HG03342 (cell line): ENCODE results near the gene FLRT2.

Experiments used
- ATAC-seq: cut with Tn5 transposase; IDR thresholded peaks from one replicate; pipeline ENCODE4 v1.9.1; 2021; ENCODE audit warnings: mild to moderate bottlenecking, moderate library complexity; ENCODE audit not compliant: unreplicated experiment

The FLRT2 gene

DNA sequence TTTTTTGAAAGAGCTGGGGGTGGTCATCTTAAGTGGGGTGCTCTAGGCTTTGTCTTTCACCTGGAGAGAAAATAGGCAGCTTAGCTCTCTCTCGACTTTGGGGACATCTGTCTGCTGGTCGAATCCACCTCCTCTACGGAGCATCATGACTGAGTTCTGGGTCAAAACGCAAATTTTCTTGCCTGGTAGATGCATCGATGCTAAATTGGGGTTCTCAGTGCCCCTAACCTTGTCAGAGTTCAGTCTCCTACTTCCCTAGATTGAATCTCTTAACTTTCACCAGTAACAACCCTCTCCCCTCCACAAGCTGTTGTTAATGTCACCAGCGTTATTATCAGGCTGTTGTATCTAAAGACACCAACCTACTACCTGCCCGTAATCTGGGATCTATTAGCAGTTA is 682 bp downstream of the FLRT2 start:
- ATAC-seq: no peak

DNA sequence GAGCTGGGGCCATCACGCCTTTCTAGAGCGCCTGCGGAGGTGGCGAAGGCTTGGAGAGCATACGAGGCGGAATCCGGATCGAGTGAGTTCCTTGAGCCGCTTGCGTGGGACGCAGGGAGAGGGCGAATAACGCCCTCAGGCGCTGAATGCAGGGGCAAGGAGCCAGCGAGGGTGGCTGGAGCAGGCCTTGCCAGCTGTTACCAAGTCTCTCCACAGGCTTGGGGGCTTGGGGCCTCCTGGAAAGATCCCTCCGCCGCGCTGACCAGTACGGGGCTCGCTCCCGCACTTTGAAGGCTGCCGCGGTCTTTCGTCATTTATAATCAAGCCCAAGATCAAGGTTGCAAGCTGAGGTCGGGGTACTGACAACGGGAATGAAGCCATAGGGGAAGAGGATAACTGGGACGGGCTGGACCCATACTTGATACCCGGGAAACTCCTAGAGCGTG is 1.2 kb downstream of the FLRT2 start:
- ATAC-seq: no peak

- no peak for ATAC-seq
Observed at GRCh38 chr14:85531587-85532373, 1.8 kb downstream of the FLRT2 start.

DNA sequence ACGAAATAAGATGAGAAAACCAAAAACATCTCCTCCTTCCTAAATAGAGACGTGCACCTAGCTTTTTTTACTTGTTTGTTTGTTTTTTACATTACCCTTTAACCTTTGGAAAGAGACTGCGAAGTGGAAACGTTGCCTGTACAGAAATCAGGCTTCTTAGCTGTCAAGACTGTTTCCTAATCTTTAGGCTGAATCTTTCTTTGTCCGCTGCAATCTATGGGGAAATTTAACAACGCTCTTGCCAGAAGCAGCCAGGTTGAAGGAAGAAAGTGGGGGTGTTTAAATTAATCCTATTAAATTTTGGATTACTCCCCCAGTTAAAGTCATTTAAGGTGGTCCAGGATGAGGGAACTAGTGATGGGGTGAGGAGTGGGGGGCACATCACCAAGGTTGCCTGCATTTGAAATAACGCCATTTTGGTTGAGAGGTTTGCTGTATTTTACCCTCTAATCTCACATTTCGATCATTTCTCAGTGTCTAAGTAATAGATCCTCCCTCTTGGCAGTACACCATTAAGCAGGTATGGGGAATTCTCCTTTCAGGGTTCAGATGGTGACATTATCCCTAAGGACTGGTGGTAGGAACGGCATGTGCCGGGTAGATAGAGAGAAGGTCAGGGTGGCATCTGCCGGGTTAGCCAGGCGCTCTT is 2.6 kb downstream of the FLRT2 start:
- no peak for ATAC-seq

DNA sequence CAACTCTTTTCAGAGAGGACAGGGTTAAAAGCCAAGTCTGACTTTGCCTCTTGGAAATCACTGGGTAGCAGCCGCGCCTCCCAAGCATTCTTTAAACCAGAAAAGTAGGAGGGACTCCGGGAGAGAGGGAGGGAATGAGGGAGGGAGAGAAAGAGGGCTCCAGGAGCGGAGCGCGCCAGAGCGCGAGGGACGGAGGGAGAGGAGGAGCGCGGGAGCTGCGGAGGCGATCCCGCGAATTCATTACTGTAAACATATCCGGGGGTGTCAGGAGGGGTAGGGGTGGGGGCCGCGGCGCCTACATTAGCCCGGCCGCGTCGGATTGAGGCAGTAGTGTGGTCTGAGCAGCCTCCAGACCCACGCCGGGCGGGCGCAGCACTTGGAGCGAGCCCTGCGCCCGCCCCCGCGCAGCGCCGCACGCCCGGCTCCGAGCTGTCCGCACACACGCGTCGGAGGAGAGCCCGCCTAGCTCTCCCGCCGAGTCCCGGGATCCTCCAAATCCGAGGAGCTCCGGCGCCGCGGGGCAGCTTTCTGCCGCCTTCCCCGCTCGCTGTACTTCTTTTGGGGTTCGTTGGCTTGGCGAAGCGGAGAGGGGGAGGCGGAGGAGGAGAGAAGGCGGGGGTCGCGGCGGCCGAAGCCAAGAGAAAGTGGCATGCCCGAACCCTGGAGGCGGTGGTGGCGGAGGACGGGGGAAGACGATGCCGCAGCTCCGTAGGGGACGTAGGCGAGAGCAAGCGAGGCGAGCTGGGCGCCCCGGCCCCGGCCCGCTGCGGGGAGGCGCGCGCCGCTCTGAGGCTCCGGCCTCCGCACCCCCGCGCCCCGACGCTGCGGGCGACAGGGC is 3.3 kb downstream of the FLRT2 start:
- no peak for ATAC-seq

- ATAC-seq: no peak
Observed at GRCh38 chr14:85533861-85534291, 3.9 kb downstream of the FLRT2 start.

GRCh38 chr14:85534458-85535293 is 4.7 kb downstream of the FLRT2 start:
- no peak for ATAC-seq

DNA sequence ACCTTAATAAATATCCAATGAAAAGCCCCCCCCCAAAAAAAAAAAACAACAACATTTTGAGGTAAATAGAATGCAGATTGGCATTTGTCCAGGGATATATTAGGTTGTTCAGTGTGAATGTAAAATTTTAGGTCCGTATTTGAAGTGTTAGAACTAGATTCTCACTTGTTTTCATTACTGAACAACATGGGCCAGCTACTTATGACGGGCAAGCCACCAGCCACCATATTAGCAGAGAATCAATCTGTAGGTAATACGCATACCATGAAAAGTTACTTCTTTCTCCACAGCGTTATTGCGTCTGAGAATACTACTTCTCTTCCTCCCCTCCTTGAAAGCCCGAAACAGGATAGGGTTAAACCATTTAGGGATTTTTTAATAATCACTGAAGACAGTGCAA is 5.4 kb downstream of the FLRT2 start:
- no peak for ATAC-seq

- ATAC-seq: no peak
Observed at GRCh38 chr14:85535991-85536832, 6.3 kb downstream of the FLRT2 start.

DNA sequence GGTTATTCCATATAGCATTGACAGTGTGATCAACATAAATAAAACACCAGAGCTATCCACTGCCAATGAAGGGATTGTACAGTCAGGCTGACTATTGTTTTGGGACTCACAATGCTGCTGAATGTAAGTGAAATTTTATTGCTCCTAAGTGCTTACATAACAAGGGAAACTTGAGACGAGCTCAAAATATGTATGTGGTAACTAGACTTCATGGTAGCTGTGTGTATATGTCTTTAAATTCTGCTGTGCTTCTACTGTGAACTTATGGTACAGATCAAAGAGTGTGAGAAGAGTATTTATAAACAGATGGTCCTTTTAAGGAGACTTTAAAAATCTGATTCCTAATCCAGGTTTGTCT is 6.9 kb downstream of the FLRT2 start:
- no peak for ATAC-seq

DNA sequence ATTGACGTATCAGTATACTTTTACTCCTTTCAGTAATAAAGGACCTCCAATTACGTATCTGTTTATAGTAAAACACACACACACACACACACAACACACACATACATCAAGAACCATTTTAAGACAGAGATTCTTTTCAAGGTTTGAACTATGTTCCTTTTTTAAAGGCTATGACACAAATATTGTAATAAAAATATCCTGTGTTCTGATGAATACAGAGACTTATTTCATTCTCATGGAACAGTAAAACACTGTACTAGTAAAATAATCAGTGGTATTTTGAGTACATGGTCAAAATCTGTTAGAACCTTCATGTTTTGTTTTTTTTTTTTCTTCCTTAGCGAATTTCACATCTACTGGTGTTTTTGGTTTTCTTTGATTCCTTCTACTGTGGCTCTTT is 7.6 kb downstream of the FLRT2 start:
- no peak for ATAC-seq

- ATAC-seq: no peak
Observed at GRCh38 chr14:85538636-85539035, 8.7 kb downstream of the FLRT2 start.

GRCh38 chr14:85539510-85539909 is 9.6 kb downstream of the FLRT2 start:
- no peak for ATAC-seq

DNA sequence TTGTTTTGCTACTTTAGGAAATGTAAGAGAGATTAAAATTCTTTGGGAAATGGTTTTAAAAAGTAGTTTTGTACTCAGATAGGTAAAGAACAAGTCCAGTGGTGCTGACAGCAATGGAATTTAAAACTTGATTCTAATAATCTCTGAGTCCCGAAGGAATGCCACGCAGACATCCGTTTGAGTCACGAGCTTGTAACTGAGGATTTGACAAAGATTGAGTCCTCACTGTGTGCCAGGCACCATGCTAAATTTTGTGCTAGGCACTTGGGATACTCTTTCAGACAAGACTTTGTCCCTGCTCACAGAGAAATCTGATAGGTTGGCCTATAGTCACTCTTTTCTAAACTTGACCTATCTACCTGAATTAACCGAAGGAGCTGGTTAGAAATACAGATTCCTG is 12.7 kb downstream of the FLRT2 start:
- ATAC-seq: no peak

- no peak for ATAC-seq
Observed at GRCh38 chr14:85545738-85546137, 15.8 kb downstream of the FLRT2 start.

- ATAC-seq: no peak
Observed at GRCh38 chr14:85546390-85546789, 16.4 kb downstream of the FLRT2 start.

DNA sequence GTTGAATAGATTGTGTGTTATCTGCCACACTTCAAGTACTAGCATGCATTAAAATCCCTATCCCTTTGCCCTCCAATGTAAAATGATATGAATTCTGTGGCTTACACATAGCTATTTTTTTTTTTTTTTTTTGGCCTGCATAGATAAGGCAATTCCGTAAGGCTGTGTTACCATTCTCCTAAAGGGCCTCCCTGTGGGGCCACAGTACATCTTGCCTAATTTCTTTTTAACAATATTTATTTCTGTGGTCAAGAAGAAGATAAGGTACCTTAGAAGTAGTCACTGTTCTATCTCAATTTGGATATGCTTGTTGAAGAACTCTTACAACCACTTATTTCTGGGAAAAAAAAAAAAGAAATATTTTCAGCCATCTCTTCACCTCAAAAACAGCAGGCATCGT is 19.8 kb downstream of the FLRT2 start:
- ATAC-seq: no peak

- ATAC-seq: no peak
Observed at GRCh38 chr14:85554106-85554505, 24.2 kb downstream of the FLRT2 start.

- no peak for ATAC-seq
Observed at GRCh38 chr14:85556267-85556666, 26.3 kb downstream of the FLRT2 start.

GRCh38 chr14:85558505-85558904 is 28.6 kb downstream of the FLRT2 start:
- no peak for ATAC-seq
